Measurements from ENCODE around the gene MAP7D3.
A peak's percentile ranks its signal among the peaks of the same experiment; 100 is the strongest.
"Not testable (repeated sequence)": the region's sequence is repeated elsewhere in the genome, so short reads cannot be mapped to it uniquely, and the experiment has no call there.

Gene MAP7D3

DNA sequence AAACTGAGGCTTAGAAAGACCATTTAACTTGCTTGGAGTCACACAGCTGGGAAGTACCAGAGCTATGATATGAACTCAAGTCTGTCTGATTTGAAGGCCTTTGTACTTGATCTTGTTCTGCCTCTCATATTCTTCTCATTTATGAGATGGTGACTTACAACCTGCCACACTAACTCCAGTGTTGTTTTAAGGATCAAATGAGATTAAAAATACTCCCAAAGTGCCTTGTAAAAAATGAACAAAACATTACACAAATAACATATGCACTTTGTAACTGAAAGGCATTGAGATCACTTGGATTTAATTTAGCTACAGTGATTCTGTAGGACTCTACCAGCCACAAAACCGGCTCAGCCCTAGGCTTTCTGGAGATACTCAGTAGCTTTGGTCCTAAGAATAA, 15.6 kb upstream of the MAP7D3 start:
- Histone ChIP-seq H3K36me3 (ENCODE audit: control insufficient read depth, insufficient read depth, low read length) (no peaks in the 10 kb centered on the region), H3K27me3 (ENCODE audit: control insufficient read depth, insufficient read depth, low read length) (no peaks in the 10 kb centered on the region)

DNA sequence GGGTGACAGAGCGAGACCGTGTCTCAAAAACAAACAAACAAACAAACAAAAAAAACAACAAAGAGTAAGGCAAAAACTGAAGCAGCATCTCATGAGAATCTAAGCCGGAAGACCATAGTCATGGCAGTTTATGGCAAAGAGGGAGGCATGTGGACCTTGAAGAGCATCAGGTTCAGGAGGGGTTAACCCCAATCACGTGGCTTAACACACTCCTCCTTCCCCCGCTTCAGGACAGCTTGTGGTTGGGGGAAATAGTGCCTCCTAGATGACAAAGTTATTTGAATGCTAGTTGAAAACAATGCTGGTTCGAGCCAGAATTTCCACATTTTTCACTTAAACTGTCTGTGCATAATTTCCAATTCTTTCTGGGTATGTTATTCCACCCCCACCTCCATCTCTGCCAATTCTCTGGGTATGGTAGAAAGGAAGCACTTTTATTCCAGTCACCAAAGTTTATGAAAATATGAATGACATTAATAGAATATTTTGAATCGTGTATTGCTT, 11.7 kb upstream of the MAP7D3 start:
- Histone ChIP-seq H3K36me3 (ENCODE audit: control insufficient read depth, insufficient read depth, low read length) (no peaks in the 10 kb centered on the region), H3K4me1 (ENCODE audit: control insufficient read depth, insufficient read depth, low read length) (no peaks in the 10 kb centered on the region), H3K9me3 (ENCODE audit: control insufficient read depth, low read length) (no peaks in the 10 kb centered on the region), H3K27me3 (ENCODE audit: control insufficient read depth, insufficient read depth, low read length) (no peaks in the 10 kb centered on the region), H3K9ac (ENCODE audit: low read length) (no peak overlapping the region), H3K4me3 (ENCODE audit: low read length) (no peak overlapping the region)

More for the DNA sequence above, 15.6 kb upstream of the MAP7D3 start:
- Histone ChIP-seq H3K4me3 (ENCODE audit: low read length) (no peak overlapping the region), H3K9ac (ENCODE audit: low read length) (no peak overlapping the region), H3K9me3 (ENCODE audit: control insufficient read depth, low read length) (no peaks in the 10 kb centered on the region), H3K4me1 (ENCODE audit: control insufficient read depth, insufficient read depth, low read length) (no peaks in the 10 kb centered on the region)

DNA sequence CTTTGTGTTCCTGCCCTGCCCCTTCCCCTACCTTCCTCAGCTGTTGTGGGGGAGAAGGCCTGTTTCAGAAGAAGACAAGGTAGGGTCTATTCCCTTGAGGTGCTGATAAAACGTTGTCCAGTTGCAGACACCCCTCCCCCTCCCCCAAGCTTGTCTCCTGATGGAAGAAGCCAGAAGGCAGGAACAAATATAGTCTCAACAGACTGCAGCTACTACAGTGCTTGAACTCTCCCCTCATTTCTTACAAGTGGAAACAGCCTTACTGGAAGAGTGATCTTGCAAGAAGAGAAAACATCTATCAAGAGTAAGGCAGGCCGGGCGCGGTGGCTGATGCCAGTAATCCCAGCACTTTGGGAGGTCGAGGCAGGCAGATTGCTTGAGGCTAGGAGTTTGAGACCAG, 11.0 kb upstream of the MAP7D3 start:
- H3K36me3 ChIP-seq (ENCODE audit: control insufficient read depth, insufficient read depth, low read length), result no peaks in the 10 kb centered on the region
- H3K9ac ChIP-seq (ENCODE audit: low read length), result no peak overlapping the region
- no peaks in the 10 kb centered on the region for H3K9me3 ChIP-seq (ENCODE audit: control insufficient read depth, low read length)
- no peaks in the 10 kb centered on the region for H3K4me1 ChIP-seq (ENCODE audit: control insufficient read depth, insufficient read depth, low read length)
- no peaks in the 10 kb centered on the region for H3K27me3 ChIP-seq (ENCODE audit: control insufficient read depth, insufficient read depth, low read length)
- H3K4me3 ChIP-seq (ENCODE audit: low read length), result no peak overlapping the region

- no peaks in the 10 kb centered on the region for H3K27me3 ChIP-seq (ENCODE audit: control insufficient read depth, insufficient read depth, low read length)
- no peak overlapping the region for H3K9ac ChIP-seq (ENCODE audit: low read length)
- no peak overlapping the region for H3K4me3 ChIP-seq (ENCODE audit: low read length)
- H3K9me3 ChIP-seq (ENCODE audit: control insufficient read depth, low read length), result no peaks in the 10 kb centered on the region
- no peaks in the 10 kb centered on the region for H3K4me1 ChIP-seq (ENCODE audit: control insufficient read depth, insufficient read depth, low read length)
- H3K36me3 ChIP-seq (ENCODE audit: control insufficient read depth, insufficient read depth, low read length), result no peaks in the 10 kb centered on the region
These were observed 10.1 kb upstream of the MAP7D3 start for GRCh38 chrX:136261321-136261720.

- H3K9ac ChIP-seq (ENCODE audit: low read length), result no peak overlapping the region
- H3K4me3 ChIP-seq (ENCODE audit: low read length), result no peak overlapping the region
- no peaks in the 10 kb centered on the region for H3K27me3 ChIP-seq (ENCODE audit: control insufficient read depth, insufficient read depth, low read length)
- H3K36me3 ChIP-seq (ENCODE audit: control insufficient read depth, insufficient read depth, low read length), result no peaks in the 10 kb centered on the region
- H3K9me3 ChIP-seq (ENCODE audit: control insufficient read depth, low read length), result no peaks in the 10 kb centered on the region
- H3K4me1 ChIP-seq (ENCODE audit: control insufficient read depth, insufficient read depth, low read length), result no peaks in the 10 kb centered on the region
These were observed 9.6 kb upstream of the MAP7D3 start for GRCh38 chrX:136260776-136261175.

DNA sequence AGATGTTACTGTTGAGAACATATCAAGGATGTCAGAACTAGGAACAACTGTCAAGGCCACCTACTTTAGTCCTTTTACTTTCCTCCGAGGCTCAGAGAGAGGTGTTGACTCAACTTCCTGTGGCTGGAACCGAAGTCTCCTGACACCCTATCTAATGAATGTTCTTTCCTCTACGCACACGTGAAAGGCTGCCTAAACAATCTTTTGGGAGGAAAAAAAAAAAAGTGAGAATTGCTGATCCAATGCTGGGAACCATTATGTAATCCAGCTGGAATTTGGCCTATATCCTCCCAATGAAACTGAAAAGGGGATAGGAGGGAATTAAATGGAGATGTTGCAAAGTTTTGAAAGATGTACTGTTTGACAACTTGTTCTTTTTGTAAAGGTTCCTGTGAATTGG, 8.3 kb upstream of the MAP7D3 start:
- Histone ChIP-seq H3K9me3 (ENCODE audit: control insufficient read depth, low read length) (no peaks in the 10 kb centered on the region), H3K36me3 (ENCODE audit: control insufficient read depth, insufficient read depth, low read length) (no peaks in the 10 kb centered on the region), H3K4me3 (ENCODE audit: low read length) (no peak overlapping the region), H3K27me3 (ENCODE audit: control insufficient read depth, insufficient read depth, low read length) (no peaks in the 10 kb centered on the region), H3K9ac (ENCODE audit: low read length) (no peak overlapping the region), H3K4me1 (ENCODE audit: control insufficient read depth, insufficient read depth, low read length) (no peaks in the 10 kb centered on the region)

DNA sequence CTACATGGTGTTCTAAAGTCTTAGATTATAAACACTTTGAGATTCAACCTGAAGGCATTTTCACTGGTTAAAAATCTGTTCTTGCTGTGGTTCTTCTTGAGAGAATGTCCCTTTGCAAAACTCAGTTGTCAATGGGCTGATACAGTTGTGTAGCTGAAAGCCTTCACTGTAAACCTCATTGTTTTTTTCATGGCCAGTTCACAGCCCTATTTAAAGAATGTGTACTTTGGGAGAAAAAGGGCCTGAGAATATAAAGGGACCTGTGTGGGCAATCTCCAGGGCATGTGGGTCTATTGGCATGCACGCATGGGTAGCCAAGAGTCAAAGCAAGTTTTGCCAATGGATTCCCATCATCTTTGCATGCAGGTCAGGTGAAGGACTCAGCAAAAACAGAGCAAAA, 7.8 kb upstream of the MAP7D3 start:
- H3K27me3 ChIP-seq (ENCODE audit: control insufficient read depth, insufficient read depth, low read length), result no peaks in the 10 kb centered on the region
- no peaks in the 10 kb centered on the region for H3K4me1 ChIP-seq (ENCODE audit: control insufficient read depth, insufficient read depth, low read length)
- no peaks in the 10 kb centered on the region for H3K9me3 ChIP-seq (ENCODE audit: control insufficient read depth, low read length)
- no peaks in the 10 kb centered on the region for H3K36me3 ChIP-seq (ENCODE audit: control insufficient read depth, insufficient read depth, low read length)
- no peak overlapping the region for H3K9ac ChIP-seq (ENCODE audit: low read length)
- H3K4me3 ChIP-seq (ENCODE audit: low read length), result no peak overlapping the region

DNA sequence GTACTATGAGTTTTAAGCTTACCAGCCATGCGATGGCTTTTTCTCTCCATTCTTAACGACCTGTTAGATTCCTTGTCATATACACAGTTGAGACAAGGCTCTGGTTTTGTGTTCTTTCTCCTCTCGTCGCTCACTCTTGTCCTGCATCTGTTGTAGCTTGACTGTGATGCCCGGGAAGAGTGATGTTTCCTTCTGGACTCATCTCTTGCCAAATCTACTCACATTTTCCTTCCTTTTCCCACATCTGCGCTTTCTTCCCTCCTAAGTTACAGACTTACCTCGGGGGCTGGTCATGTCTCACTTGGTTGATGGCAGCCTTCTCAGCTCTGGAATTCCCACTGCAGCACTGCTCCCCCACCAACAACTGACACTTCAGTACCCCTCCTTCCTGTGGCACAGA, 4.8 kb upstream of the MAP7D3 start:
- H3K27me3 ChIP-seq (ENCODE audit: control insufficient read depth, insufficient read depth, low read length), result no peaks in the 10 kb centered on the region
- H3K4me3 ChIP-seq (ENCODE audit: low read length), result no peak overlapping the region
- no peaks in the 10 kb centered on the region for H3K36me3 ChIP-seq (ENCODE audit: control insufficient read depth, insufficient read depth, low read length)
- no peak overlapping the region for H3K9ac ChIP-seq (ENCODE audit: low read length)
- no peaks in the 10 kb centered on the region for H3K9me3 ChIP-seq (ENCODE audit: control insufficient read depth, low read length)
- H3K4me1 ChIP-seq (ENCODE audit: control insufficient read depth, insufficient read depth, low read length), result no peaks in the 10 kb centered on the region

GRCh38 chrX:136255541-136255940, 4.3 kb upstream of the MAP7D3 start:
- H3K9ac ChIP-seq (ENCODE audit: low read length), result no peak overlapping the region
- no peak overlapping the region for H3K4me3 ChIP-seq (ENCODE audit: low read length)
- no peaks in the 10 kb centered on the region for H3K4me1 ChIP-seq (ENCODE audit: control insufficient read depth, insufficient read depth, low read length)

DNA sequence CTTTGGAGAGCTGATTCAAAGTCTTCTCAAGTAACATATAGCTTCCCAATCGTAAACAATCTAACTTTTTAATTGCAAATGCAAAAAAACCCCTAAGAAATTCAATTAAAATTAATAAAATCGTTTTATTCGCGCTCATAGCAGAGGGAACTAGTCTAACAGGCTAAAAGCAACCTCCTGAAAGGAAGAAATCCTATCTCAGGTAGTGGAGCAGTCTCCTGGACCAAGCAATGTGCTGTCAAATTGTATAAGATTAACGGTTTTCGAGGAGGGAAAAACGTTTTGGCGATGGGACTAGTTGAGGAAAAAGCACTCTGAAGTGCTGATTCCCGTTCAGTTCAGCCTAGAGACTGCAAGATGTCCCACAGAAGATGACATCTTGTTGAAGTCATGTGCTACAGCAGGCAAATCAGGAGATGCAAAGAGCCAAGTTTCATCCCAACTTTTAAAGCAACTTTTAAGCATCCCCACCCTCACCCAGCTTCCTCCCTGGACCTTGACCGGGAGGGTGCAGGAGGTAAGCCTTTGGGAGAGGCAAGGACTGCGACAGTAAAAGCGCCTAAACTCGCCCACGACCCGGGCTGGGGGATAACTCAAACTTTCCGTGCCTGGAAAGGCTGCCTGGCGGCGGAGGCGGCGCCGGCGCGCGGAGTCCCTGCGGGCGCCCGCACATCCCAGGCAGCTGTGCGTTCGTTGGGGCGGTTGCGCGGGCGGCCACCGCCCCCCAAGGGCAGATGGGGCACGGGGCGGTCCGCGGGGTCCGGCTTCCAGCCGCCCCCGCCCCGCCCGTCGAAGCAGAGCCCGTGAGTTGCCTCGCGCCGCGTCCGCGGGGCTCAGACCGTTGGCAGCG, 784 bp downstream of the MAP7D3 start:
- peak overlapping the region; percentile 39 for H3K9ac ChIP-seq (ENCODE audit: low read length)
- no peaks in the 10 kb centered on the region for H3K36me3 ChIP-seq (ENCODE audit: control insufficient read depth, insufficient read depth, low read length)
- no peaks in the 10 kb centered on the region for H3K27me3 ChIP-seq (ENCODE audit: control insufficient read depth, insufficient read depth, low read length)

More at GRCh38 chrX:136255541-136255940, 4.3 kb upstream of the MAP7D3 start:
- Histone ChIP-seq H3K27me3 (ENCODE audit: control insufficient read depth, insufficient read depth, low read length) (no peaks in the 10 kb centered on the region), H3K36me3 (ENCODE audit: control insufficient read depth, insufficient read depth, low read length) (no peaks in the 10 kb centered on the region), H3K9me3 (ENCODE audit: control insufficient read depth, low read length) (no peaks in the 10 kb centered on the region)

GRCh38 chrX:136246201-136246600, 5.0 kb downstream of the MAP7D3 start:
- Histone ChIP-seq H3K4me1 (ENCODE audit: control insufficient read depth, insufficient read depth, low read length) (no peaks in the 10 kb centered on the region), H3K4me3 (ENCODE audit: low read length) (no peak overlapping the region), H3K36me3 (ENCODE audit: control insufficient read depth, insufficient read depth, low read length) (no peaks in the 10 kb centered on the region), H3K9ac (ENCODE audit: low read length) (no peak overlapping the region), H3K9me3 (ENCODE audit: control insufficient read depth, low read length) (no peaks in the 10 kb centered on the region), H3K27me3 (ENCODE audit: control insufficient read depth, insufficient read depth, low read length) (no peaks in the 10 kb centered on the region)

More for the DNA sequence above, 784 bp downstream of the MAP7D3 start:
- H3K9me3 ChIP-seq (ENCODE audit: control insufficient read depth, low read length), result no peaks in the 10 kb centered on the region
- H3K4me3 ChIP-seq (ENCODE audit: low read length), result no peak overlapping the region
- H3K4me1 ChIP-seq (ENCODE audit: control insufficient read depth, insufficient read depth, low read length), result no peaks in the 10 kb centered on the region

DNA sequence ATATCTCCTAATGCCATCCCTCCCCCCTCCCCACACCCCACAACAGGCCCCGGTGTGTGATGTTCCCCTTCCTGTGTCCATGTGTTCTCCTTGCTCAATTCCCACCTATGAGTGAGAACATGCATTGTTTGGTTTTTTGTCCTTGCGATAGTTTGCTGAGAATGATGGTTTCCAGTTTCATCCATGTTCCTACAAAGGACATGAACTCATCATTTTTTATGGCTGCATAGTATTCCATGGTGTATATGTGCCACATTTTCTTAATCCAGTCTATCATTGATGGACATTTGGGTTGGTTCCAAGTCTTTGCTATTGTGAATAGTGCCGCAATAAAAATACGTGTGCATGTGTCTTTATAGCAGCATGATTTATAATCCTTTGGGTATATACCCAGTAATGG, 13.4 kb downstream of the MAP7D3 start:
- not testable (repeated sequence) for H3K27me3 ChIP-seq (ENCODE audit: control insufficient read depth, insufficient read depth, low read length); H3K9me3 ChIP-seq (ENCODE audit: control insufficient read depth, low read length); H3K36me3 ChIP-seq (ENCODE audit: control insufficient read depth, insufficient read depth, low read length); H3K4me1 ChIP-seq (ENCODE audit: control insufficient read depth, insufficient read depth, low read length); H3K4me3 ChIP-seq (ENCODE audit: low read length); H3K9ac ChIP-seq (ENCODE audit: low read length)

Measured in mucosa of stomach (tissue), 1 donor.